HEK293T (cell line): ENCODE measurements around the gene PRMT1.

Experiments used
- ARNT ChIP-seq: fragments of 450-650 bp; IDR thresholded peaks from 2 replicates; pipeline ENCODE4 v1.6.1; 2017; ENCODE audit warnings: mild to moderate bottlenecking
- BHLHE40 ChIP-seq: fragments of 450-650 bp; IDR thresholded peaks from 2 replicates; pipeline ENCODE4 v1.6.1; 2016; ENCODE audit warnings: mild to moderate bottlenecking, moderate library complexity, borderline replicate concordance
- CTBP1 ChIP-seq: fragments of 450-650 bp; IDR thresholded peaks from 2 replicates; pipeline ENCODE4 v1.6.1; 2016; ENCODE audit warnings: borderline replicate concordance
- ELF4 ChIP-seq: fragments of 450-650 bp; IDR thresholded peaks from 2 replicates; pipeline ENCODE4 v1.6.1; 2017; ENCODE audit warnings: antibody characterized with exemption
- FOXA1 ChIP-seq: fragments of 450-650 bp; IDR thresholded peaks from 2 replicates; pipeline ENCODE4 v1.6.1; 2016; ENCODE audit warnings: mild to moderate bottlenecking
- FOXK2 ChIP-seq: fragments of 450-650 bp; IDR thresholded peaks from 2 replicates; pipeline ENCODE4 v1.6.1; 2016; ENCODE audit warnings: mild to moderate bottlenecking
- FOXM1 ChIP-seq: fragments of 450-650 bp; IDR thresholded peaks from 2 replicates; pipeline ENCODE4 v1.6.1; 2017; ENCODE audit warnings: mild to moderate bottlenecking, borderline replicate concordance
- HDGF ChIP-seq: fragments of 450-650 bp; IDR thresholded peaks from 2 replicates; pipeline ENCODE4 v1.6.1; 2017; ENCODE audit warnings: antibody characterized with exemption, borderline replicate concordance
- LEF1 ChIP-seq: fragments of 450-650 bp; IDR thresholded peaks from 2 replicates; pipeline ENCODE4 v1.6.1; 2017; ENCODE audit warnings: mild to moderate bottlenecking, borderline replicate concordance
- NFRKB ChIP-seq: fragments of 450-650 bp; IDR thresholded peaks from 2 replicates; pipeline ENCODE4 v1.6.1; 2016; ENCODE audit warnings: mild to moderate bottlenecking, moderate library complexity
- PKNOX1 ChIP-seq: fragments of 450-650 bp; IDR thresholded peaks from 2 replicates; pipeline ENCODE4 v1.6.1; 2016
- SP1 ChIP-seq: fragments of 450-650 bp; IDR thresholded peaks from 2 replicates; pipeline ENCODE4 v1.6.1; 2017
- SUZ12 ChIP-seq: fragments of 450-650 bp; IDR thresholded peaks from 2 replicates; pipeline ENCODE4 v1.6.1; 2016; ENCODE audit warnings: mild to moderate bottlenecking
- ZNF384 ChIP-seq: fragments of 450-650 bp; IDR thresholded peaks from 2 replicates; pipeline ENCODE4 v1.6.1; 2016

- no peak for TF ChIP-seq ZNF384
- no peak for TF ChIP-seq HDGF
- no peak for TF ChIP-seq NFRKB
- no peak for TF ChIP-seq ELF4
- no peak for TF ChIP-seq BHLHE40
- no peak for TF ChIP-seq FOXM1
- TF ChIP-seq PKNOX1, result no peak
- no peak for TF ChIP-seq FOXA1
- no peak for TF ChIP-seq SP1
- no peak for TF ChIP-seq ARNT
- no peak for TF ChIP-seq LEF1
- no peak for TF ChIP-seq CTBP1
- TF ChIP-seq FOXK2, result no peak
- no peak for TF ChIP-seq SUZ12
Measured at GRCh38 chr19:49651820-49652550, 25.1 kb upstream of the PRMT1 start.
